HepG2 (cell line): ENCODE data around the gene GREM1.

Experiments used
- ADNP ChIP-seq: sonication (generic); formaldehyde crosslinking; IDR thresholded peaks from 2 replicates; pipeline ENCODE4 v1.4.0; 2020; ENCODE audit warnings: missing genetic modification reagents
- BHLHE40 ChIP-seq: IDR thresholded peaks from 2 replicates; pipeline ENCODE4 v1.6.1; 2011; ENCODE audit warnings: low read length, improper control_type of control experiment
- CBFB ChIP-seq: sonication (generic); formaldehyde crosslinking; IDR thresholded peaks from 2 replicates; pipeline ENCODE4 v1.4.0; 2020; ENCODE audit warnings: missing genetic modification reagents
- HMG20A ChIP-seq: IDR thresholded peaks from 2 replicates; pipeline ENCODE4 v1.6.1; 2016; ENCODE audit warnings: borderline replicate concordance
- KDM3A ChIP-seq: IDR thresholded peaks from 2 replicates; pipeline ENCODE4 v1.6.1; 2018; ENCODE audit warnings: low read depth, missing compliant biosample characterization
- MAFK ChIP-seq, 2 experiments: IDR thresholded peaks in 1 of 2; conservative IDR thresholded peaks in 1 of 2; 2 replicates each; pipeline ENCODE4 v1.6.1; 2011; ENCODE audit warnings: improper control_type of control experiment in 2 of 2, low read length in 2 of 2
- MXI1 ChIP-seq: IDR thresholded peaks from 3 replicates; pipeline ENCODE4 v1.6.1; 2012; ENCODE audit warnings: low read depth, low read length, inconsistent platforms, borderline replicate concordance
- YEATS2 ChIP-seq: sonication (generic); formaldehyde crosslinking; IDR thresholded peaks from 2 replicates; pipeline ENCODE4 v1.4.0; 2020; ENCODE audit warnings: missing genetic modification reagents, borderline replicate concordance
- ZNF124 ChIP-seq: sonication (generic); formaldehyde crosslinking; IDR thresholded peaks from 2 replicates; pipeline ENCODE4 v1.4.0; 2020; ENCODE audit warnings: missing genetic modification reagents
- ZNF24 ChIP-seq: fragments of 450-650 bp; IDR thresholded peaks from 2 replicates; pipeline ENCODE4 v1.6.1; 2017; ENCODE audit warnings: antibody characterized with exemption, mild to moderate bottlenecking
- ZNF264 ChIP-seq: sonication (generic); formaldehyde crosslinking; IDR thresholded peaks from 2 replicates; pipeline ENCODE4 v1.4.0; 2020; ENCODE audit warnings: missing genetic modification reagents
- ZNF501 ChIP-seq: sonication (generic); formaldehyde crosslinking; IDR thresholded peaks from 2 replicates; pipeline ENCODE4 v1.5.1; 2020; ENCODE audit warnings: mild to moderate bottlenecking, moderate library complexity, missing genetic modification reagents
- ZNF747 ChIP-seq: sonication (generic); formaldehyde crosslinking; IDR thresholded peaks from 2 replicates; pipeline ENCODE4 v1.8.1; 2023; ENCODE audit warnings: missing genetic modification reagents, mild to moderate bottlenecking, borderline replicate concordance
- TF ChIP-seq, protein P1 (sequence below): sonication (generic); formaldehyde crosslinking; IDR thresholded peaks from 2 replicates; pipeline ENCODE4 v1.9.0; 2022; ENCODE audit warnings: low read depth, missing genetic modification reagents

DNA sequence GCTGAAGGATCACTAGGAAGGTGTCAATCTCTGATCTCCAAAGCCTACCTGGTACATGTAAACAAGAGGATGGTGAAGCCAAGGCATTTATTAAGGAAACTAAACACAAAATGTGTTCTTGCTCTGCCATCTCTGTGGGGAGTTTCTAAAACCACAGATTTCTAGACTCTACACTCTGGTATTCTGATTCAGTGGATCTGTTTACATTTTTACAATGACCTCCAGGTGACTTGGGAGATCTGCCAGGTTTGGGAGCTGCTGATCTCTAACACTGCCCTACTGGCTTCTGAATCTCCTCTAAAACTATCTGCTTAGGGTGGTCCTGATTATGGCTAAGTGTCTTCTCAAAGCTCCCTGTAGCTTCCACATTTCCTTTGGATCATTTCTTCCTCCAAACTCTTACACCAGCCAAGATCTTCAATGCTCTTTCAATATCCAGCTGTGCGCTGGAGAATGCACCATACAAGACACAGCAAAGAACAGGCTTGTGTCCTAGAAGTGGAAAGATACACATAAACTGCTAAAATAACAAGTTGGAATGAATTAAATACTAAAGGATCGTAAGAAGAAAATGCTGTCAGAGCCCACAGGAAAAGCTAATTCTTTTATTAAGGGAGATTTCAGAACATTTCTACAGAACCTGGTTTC lies 72.7 kb downstream of the GREM1 start:
- TF ChIP-seq ZNF747 (CRISPR knock-in tag) (no peak), ADNP (CRISPR knock-in tag) (no peak), ZNF501 (CRISPR knock-in tag) (no peak), ZNF264 (CRISPR knock-in tag) (no peak), HMG20A (CRISPR knock-in tag) (no peak), CBFB (no peak), KDM3A (CRISPR knock-in tag) (no peak), MXI1 (no peak), ZNF124 (CRISPR knock-in tag) (no peak), ZNF24 (no peak), YEATS2 (no peak), BHLHE40 (no peak), MAFK (conservative IDR thresholded peaks at IDR 0.05 in 1 of 2, IDR thresholded peaks at IDR 0.05 in 1 of 2; ENCODE audit: low read length in 2 of 2) (no peak)
- TF ChIP-seq, protein P1, sequence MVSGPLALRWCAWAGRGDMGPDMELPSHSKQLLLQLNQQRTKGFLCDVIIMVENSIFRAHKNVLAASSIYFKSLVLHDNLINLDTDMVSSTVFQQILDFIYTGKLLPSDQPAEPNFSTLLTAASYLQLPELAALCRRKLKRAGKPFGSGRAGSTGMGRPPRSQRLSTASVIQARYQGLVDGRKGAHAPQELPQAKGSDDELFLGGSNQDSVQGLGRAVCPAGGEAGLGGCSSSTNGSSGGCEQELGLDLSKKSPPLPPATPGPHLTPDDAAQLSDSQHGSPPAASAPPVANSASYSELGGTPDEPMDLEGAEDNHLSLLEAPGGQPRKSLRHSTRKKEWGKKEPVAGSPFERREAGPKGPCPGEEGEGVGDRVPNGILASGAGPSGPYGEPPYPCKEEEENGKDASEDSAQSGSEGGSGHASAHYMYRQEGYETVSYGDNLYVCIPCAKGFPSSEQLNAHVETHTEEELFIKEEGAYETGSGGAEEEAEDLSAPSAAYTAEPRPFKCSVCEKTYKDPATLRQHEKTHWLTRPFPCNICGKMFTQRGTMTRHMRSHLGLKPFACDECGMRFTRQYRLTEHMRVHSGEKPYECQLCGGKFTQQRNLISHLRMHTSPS (CRISPR knock-in tag) = no peak
